HL-60 (cell line): ENCODE results near the gene TRAF3IP1.

Experiments used
- GABPA ChIP-seq: IDR thresholded peaks from 2 replicates; pipeline ENCODE4 v1.6.1; 2012; ENCODE audit warnings: low read depth
- POLR2AphosphoS5 ChIP-seq: IDR thresholded peaks from 2 replicates; pipeline ENCODE4 v1.6.1; 2012; ENCODE audit warnings: low read depth
- SPI1 ChIP-seq: IDR thresholded peaks from 2 replicates; pipeline ENCODE4 v1.6.1; 2012; ENCODE audit warnings: low read depth, mild to moderate bottlenecking, borderline replicate concordance
- TF ChIP-seq, protein P1 (sequence below): IDR thresholded peaks from one replicate; pipeline ENCODE4 v1.5.1; 2011; ENCODE audit warnings: low read length, control low read depth, inconsistent platforms; ENCODE audit not compliant: insufficient read depth

DNA sequence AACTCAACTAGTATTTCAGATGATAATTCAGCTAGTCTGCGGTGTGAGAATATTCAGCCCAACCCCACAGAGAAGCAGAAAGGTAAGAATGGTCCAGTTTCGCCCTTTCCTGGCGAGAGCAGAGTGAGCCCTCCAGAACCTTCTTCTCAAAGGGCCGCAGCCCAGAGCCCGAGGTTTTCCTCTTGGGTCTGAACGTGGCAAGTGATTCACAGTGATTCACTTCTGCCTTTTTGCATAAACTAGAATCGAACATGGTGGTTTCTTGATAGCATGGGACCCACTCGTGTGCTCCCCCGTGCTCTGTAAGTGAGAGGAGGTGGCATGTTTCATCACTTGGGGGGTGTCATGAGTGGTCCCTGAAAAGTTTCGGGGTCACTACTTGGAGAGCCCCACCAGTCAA lies 24.2 kb downstream of the TRAF3IP1 start:
- TF ChIP-seq, protein P1, sequence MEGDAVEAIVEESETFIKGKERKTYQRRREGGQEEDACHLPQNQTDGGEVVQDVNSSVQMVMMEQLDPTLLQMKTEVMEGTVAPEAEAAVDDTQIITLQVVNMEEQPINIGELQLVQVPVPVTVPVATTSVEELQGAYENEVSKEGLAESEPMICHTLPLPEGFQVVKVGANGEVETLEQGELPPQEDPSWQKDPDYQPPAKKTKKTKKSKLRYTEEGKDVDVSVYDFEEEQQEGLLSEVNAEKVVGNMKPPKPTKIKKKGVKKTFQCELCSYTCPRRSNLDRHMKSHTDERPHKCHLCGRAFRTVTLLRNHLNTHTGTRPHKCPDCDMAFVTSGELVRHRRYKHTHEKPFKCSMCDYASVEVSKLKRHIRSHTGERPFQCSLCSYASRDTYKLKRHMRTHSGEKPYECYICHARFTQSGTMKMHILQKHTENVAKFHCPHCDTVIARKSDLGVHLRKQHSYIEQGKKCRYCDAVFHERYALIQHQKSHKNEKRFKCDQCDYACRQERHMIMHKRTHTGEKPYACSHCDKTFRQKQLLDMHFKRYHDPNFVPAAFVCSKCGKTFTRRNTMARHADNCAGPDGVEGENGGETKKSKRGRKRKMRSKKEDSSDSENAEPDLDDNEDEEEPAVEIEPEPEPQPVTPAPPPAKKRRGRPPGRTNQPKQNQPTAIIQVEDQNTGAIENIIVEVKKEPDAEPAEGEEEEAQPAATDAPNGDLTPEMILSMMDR, result no peak
- TF ChIP-seq POLR2AphosphoS5, result no peak
- TF ChIP-seq GABPA, result no peak
- TF ChIP-seq SPI1, result no peak
